Loucy (cell line): Measurements from ENCODE around the gene NOVA2.

ENCODE experiments used
- H2AFZ ChIP-seq: fragments of 200-600 bp; sonication (generic); 2 replicates; pipeline ENCODE4 v1.6.0; 2016; ENCODE audit warnings: antibody characterized with exemption, mild to moderate bottlenecking, low read length, moderate library complexity
- H3F3A ChIP-seq: fragments of 200-600 bp; 2 replicates; pipeline ENCODE4 v1.6.0; 2016; ENCODE audit warnings: antibody characterized with exemption, low read depth, mild to moderate bottlenecking
- H3K27me3 ChIP-seq: fragments of 200-600 bp; sonication (generic); 2 replicates; pipeline ENCODE4 v1.6.1; 2014; ENCODE audit warnings: low read length, mild to moderate bottlenecking; ENCODE audit not compliant: insufficient read depth, poor library complexity, severe bottlenecking
- H3K36me3 ChIP-seq: fragments of 200-600 bp; sonication (generic); 2 replicates; pipeline ENCODE4 v1.6.1; 2016; ENCODE audit warnings: low read length; ENCODE audit not compliant: insufficient read depth
- H3K4me1 ChIP-seq: fragments of 200-600 bp; sonication (generic); 2 replicates; pipeline ENCODE4 v1.5.1; 2014; ENCODE audit warnings: low read length, mild to moderate bottlenecking; ENCODE audit not compliant: insufficient read depth, poor library complexity, severe bottlenecking
- H3K4me2 ChIP-seq: fragments of 200-600 bp; sonication (generic); 2 replicates; pipeline ENCODE4 v1.6.0; 2014; ENCODE audit warnings: antibody characterized with exemption, low read length, low read depth, mild to moderate bottlenecking; ENCODE audit not compliant: poor library complexity, severe bottlenecking
- H3K4me3 ChIP-seq: fragments of 200-600 bp; sonication (generic); 2 replicates; pipeline ENCODE4 v1.5.1; 2014; ENCODE audit warnings: low read length, mild to moderate bottlenecking, mixed read lengths; ENCODE audit not compliant: poor library complexity, severe bottlenecking
- H3K79me2 ChIP-seq: fragments of 200-600 bp; sonication (generic); 2 replicates; pipeline ENCODE4 v1.6.1; 2014; ENCODE audit warnings: low read length; ENCODE audit not compliant: insufficient read depth
- H3K9ac ChIP-seq: fragments of 200-600 bp; sonication (generic); 2 replicates; pipeline ENCODE4 v1.6.0; 2014; ENCODE audit warnings: mild to moderate bottlenecking, low read depth, low read length, moderate library complexity; ENCODE audit not compliant: poor library complexity, severe bottlenecking
- H3K9me2 ChIP-seq: fragments of 200-600 bp; sonication (generic); replicated peaks from 2 replicates; pipeline ENCODE4 v1.6.1; 2016; ENCODE audit warnings: low read depth, low read length, mixed read lengths
- H3K9me3 ChIP-seq: fragments of 200-600 bp; sonication (generic); 2 replicates; pipeline ENCODE4 v1.6.1; 2014; ENCODE audit warnings: mild to moderate bottlenecking, antibody characterized with exemption, low read length, low read depth; ENCODE audit not compliant: insufficient read depth
- H4K20me1 ChIP-seq: fragments of 200-600 bp; sonication (generic); 2 replicates; pipeline ENCODE4 v1.6.0; 2014; ENCODE audit warnings: antibody characterized with exemption, low read length, mild to moderate bottlenecking; ENCODE audit not compliant: insufficient read depth, poor library complexity, severe bottlenecking
- EZH2phosphoT487 ChIP-seq: fragments of 200-600 bp; IDR thresholded peaks from 2 replicates; pipeline ENCODE4 v1.6.1; 2018; ENCODE audit warnings: antibody characterized with exemption, mild to moderate bottlenecking, moderate library complexity, borderline replicate concordance
- TF ChIP-seq, protein P1 (sequence below): fragments of 200-600 bp; sonication (generic); conservative IDR thresholded peaks from 2 replicates; pipeline ENCODE4 v1.5.1; 2014; ENCODE audit warnings: mild to moderate bottlenecking, antibody characterized with exemption, low read length

The NOVA2 gene

DNA sequence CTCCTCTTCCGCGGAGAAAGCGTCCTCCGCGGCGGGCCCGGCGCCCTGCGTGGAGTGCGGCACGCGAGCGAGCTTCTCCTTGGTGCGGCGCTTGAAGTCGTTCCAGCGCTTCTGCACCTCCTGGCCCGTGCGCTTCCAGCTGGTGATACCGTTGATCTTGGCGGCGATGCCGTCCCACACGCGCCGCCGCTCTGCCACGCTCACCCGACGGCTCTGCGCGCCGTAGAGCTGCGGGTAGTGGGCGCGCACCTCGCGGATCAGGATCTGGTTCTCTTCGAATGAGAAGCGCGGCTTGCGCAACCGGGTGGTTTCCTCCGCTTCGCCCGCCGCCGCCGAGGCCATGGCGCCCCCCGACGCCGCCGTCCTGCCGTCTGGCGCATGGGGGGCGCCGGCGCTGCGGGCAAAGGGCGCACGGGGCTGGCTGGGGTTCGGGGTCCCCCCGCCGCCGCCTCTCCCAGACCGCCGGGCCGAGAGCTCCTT, 72.2 kb downstream of the NOVA2 start:
- Histone ChIP-seq H3K9ac (peak overlapping the region; percentile 98), H3K36me3 (no peaks in the 10 kb centered on the region; the same call in 1 of the 2 replicates), H3K9me2 (no peaks in the 10 kb centered on the region), H3K4me1 (peaks cover 5% of the 10 kb centered on the region), H3K9me3 (no peaks in the 10 kb centered on the region), H4K20me1 (peaks cover 4% of the 10 kb centered on the region), H3K4me2 (peak overlapping the region; percentile 85), H3K27me3 (no peaks in the 10 kb centered on the region), H3K79me2 (peaks cover 27% of the 10 kb centered on the region), H3F3A (no peaks in the 10 kb centered on the region), H3K4me3 (peak overlapping the region; percentile 99), H2AFZ (no peak overlapping the region)
- TF ChIP-seq, protein P1, sequence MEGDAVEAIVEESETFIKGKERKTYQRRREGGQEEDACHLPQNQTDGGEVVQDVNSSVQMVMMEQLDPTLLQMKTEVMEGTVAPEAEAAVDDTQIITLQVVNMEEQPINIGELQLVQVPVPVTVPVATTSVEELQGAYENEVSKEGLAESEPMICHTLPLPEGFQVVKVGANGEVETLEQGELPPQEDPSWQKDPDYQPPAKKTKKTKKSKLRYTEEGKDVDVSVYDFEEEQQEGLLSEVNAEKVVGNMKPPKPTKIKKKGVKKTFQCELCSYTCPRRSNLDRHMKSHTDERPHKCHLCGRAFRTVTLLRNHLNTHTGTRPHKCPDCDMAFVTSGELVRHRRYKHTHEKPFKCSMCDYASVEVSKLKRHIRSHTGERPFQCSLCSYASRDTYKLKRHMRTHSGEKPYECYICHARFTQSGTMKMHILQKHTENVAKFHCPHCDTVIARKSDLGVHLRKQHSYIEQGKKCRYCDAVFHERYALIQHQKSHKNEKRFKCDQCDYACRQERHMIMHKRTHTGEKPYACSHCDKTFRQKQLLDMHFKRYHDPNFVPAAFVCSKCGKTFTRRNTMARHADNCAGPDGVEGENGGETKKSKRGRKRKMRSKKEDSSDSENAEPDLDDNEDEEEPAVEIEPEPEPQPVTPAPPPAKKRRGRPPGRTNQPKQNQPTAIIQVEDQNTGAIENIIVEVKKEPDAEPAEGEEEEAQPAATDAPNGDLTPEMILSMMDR, result no peak
- no peak for TF ChIP-seq EZH2phosphoT487

DNA sequence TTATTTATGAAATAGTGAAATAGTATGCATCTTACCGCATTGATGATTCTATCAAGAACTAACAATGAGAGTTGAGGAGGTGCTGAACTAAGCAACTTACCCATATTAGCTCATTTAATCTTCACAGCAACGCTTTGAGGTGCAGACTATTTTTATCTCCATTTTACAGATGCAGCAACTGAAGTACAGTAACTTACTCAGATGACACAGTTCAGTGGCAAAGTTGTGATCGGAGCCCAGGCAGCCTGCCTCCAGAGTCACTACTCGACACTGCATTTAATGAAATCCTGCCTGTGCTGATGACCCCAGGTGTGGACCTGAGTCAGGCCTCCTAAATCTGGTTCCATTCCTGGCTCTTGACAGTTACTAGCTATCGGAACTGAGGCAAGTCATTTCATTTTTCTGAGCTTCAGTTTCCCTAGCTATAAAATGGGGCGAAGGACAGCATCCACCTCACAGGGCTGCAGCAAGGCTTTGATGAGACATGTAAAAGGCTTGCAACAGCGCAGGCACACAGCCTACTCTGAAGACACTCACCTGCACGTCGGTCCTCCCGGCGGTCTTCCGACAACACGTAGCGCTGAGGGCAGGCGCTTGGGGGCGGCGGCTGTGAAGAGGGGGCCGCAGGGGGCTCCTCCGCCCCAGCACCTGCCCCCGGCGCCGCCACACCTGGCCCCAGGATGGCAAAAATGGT, 72.8 kb downstream of the NOVA2 start:
- Histone ChIP-seq H3K4me3 (peak overlapping the region; percentile 99), H2AFZ (no peak overlapping the region), H3K9me3 (no peaks in the 10 kb centered on the region), H3K9me2 (no peaks in the 10 kb centered on the region), H3K4me2 (peak overlapping the region; percentile 85), H3K9ac (peak overlapping the region; percentile 13), H3K4me1 (peaks cover 5% of the 10 kb centered on the region), H3K36me3 (no peaks in the 10 kb centered on the region; the same call in 1 of the 2 replicates), H3K79me2 (peaks cover 27% of the 10 kb centered on the region), H3F3A (no peaks in the 10 kb centered on the region), H3K27me3 (no peaks in the 10 kb centered on the region), H4K20me1 (peaks cover 4% of the 10 kb centered on the region)
- TF ChIP-seq, protein P1, result no peak
- TF ChIP-seq EZH2phosphoT487, result no peak

DNA sequence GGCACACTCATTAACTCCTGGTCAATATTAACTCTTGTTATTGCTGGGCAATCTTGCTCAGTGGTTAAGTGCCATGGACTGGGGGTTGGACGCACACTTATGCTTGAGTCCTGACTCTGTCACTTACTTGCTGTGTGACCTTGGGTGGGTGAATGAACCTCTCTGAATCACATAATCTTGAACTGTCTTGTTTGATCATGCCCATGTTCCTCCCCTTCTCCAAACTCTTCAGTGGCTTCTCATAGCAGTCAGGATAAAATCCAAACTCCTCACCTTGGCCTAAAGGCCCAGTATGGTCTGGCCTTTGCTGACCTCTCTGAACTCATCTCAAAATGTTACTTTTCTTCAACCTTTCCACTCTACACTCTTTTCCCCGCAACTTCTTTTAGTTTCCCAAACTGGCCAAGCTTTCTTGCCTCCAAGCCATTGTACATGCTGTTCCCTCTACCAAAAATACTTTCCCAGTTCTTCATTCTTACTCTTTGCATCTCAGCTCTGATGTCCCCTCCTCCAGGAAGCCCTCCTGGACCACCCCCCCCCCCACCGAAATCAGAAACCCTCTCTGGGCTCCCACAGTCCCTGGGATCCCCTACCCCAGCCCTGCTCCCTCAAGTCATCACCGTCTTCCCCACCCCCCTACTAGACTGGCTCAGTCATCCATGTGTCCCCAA, 73.6 kb downstream of the NOVA2 start:
- H3K36me3 ChIP-seq, result no peaks in the 10 kb centered on the region; the same call in 1 of the 2 replicates
- no peaks in the 10 kb centered on the region for H3K9me3 ChIP-seq
- no peaks in the 10 kb centered on the region for H3F3A ChIP-seq
- no peak overlapping the region for H2AFZ ChIP-seq
- peak overlapping the region; percentile 85 for H3K4me2 ChIP-seq
- no peak overlapping the region for H3K9ac ChIP-seq
- TF ChIP-seq, protein P1, result no peak
- no peak for TF ChIP-seq EZH2phosphoT487
- peaks cover 5% of the 10 kb centered on the region for H3K4me1 ChIP-seq
- H4K20me1 ChIP-seq, result peaks cover 4% of the 10 kb centered on the region
- no peaks in the 10 kb centered on the region for H3K9me2 ChIP-seq
- H3K27me3 ChIP-seq, result no peaks in the 10 kb centered on the region
- H3K4me3 ChIP-seq, result peak overlapping the region; percentile 99
- H3K79me2 ChIP-seq, result peaks cover 27% of the 10 kb centered on the region
